Glutamatergic neuron (in vitro differentiated cells): ENCODE data around the gene SLC25A29. TPM values are rescaled to one million over a fixed set of nuclear protein-coding genes. Genes with fewer than 3 reads are reported as not detected.

Experiments
- DNase-seq: peaks from one replicate; pipeline ENCODE4 v3.0.0; 2022
- H3K27ac Mint-ChIP-seq: one replicate; pipeline ENCODE4 v1.8.0; 2020; ENCODE audit warnings: mild to moderate bottlenecking, mixed read lengths, inconsistent platforms; ENCODE audit not compliant: unreplicated experiment
- H3K27me3 Mint-ChIP-seq: one replicate; pipeline ENCODE4 v1.8.0; 2020; ENCODE audit warnings: mild to moderate bottlenecking, moderate library complexity, mixed read lengths, inconsistent platforms; ENCODE audit not compliant: unreplicated experiment
- H3K36me3 Mint-ChIP-seq: one replicate; pipeline ENCODE4 v1.8.0; 2020; ENCODE audit warnings: mild to moderate bottlenecking, mixed read lengths, inconsistent platforms; ENCODE audit not compliant: unreplicated experiment
- H3K4me1 Mint-ChIP-seq: one replicate; pipeline ENCODE4 v1.8.0; 2020; ENCODE audit warnings: mild to moderate bottlenecking, low read depth, mixed read lengths, inconsistent platforms; ENCODE audit not compliant: unreplicated experiment
- H3K4me3 Mint-ChIP-seq: one replicate; pipeline ENCODE4 v1.8.0; 2020; ENCODE audit warnings: mild to moderate bottlenecking, mixed read lengths, inconsistent platforms; ENCODE audit not compliant: unreplicated experiment
- H3K9me3 Mint-ChIP-seq: one replicate; pipeline ENCODE4 v1.8.0; 2020; ENCODE audit warnings: mild to moderate bottlenecking, moderate library complexity, mixed read lengths, inconsistent platforms; ENCODE audit not compliant: unreplicated experiment
- CTCF ChIP-seq: fragments of 200-600 bp; sonication (generic); IDR thresholded peaks from one replicate; pipeline ENCODE4 v1.5.0; 2021; ENCODE audit not compliant: partially characterized antibody, unreplicated experiment
- total RNA-seq: library from RNA; stranded (reverse); fragmentation: NEBNext Ultra II Directional; extraction: Animal tissue kit (Norgen Biotek cat#: 25700); gene quantifications from one replicate; pipeline ENCODE4 v1.2.1, GENCODE V29; 2021; ENCODE audit not compliant: unreplicated experiment

Gene SLC25A29
- total RNA-seq, 1 donor from 2014 or later: 409 TPM

GRCh38 chr14:100275214-100275613 is 31.0 kb downstream of the SLC25A29 start:
- no peaks in the 10 kb centered on the region for H3K36me3 Mint-ChIP-seq
- H3K9me3 Mint-ChIP-seq: peaks cover 3% of the 10 kb centered on the region
- no peaks in the 10 kb centered on the region for H3K27me3 Mint-ChIP-seq
- no peak overlapping the region for H3K27ac Mint-ChIP-seq
- no peak for TF ChIP-seq CTCF
- no peak overlapping the region for H3K4me3 Mint-ChIP-seq
- no peak for DNase-seq
- peaks cover 3% of the 10 kb centered on the region for H3K4me1 Mint-ChIP-seq

GRCh38 chr14:100274250-100274649 is 32.0 kb downstream of the SLC25A29 start:
- no peak for DNase-seq
- H3K4me3 Mint-ChIP-seq: no peak overlapping the region
- peaks cover 3% of the 10 kb centered on the region for H3K4me1 Mint-ChIP-seq
- TF ChIP-seq CTCF: no peak
- H3K27me3 Mint-ChIP-seq: no peaks in the 10 kb centered on the region
- peaks cover 3% of the 10 kb centered on the region for H3K9me3 Mint-ChIP-seq
- H3K36me3 Mint-ChIP-seq: no peaks in the 10 kb centered on the region
- H3K27ac Mint-ChIP-seq: no peak overlapping the region

DNA sequence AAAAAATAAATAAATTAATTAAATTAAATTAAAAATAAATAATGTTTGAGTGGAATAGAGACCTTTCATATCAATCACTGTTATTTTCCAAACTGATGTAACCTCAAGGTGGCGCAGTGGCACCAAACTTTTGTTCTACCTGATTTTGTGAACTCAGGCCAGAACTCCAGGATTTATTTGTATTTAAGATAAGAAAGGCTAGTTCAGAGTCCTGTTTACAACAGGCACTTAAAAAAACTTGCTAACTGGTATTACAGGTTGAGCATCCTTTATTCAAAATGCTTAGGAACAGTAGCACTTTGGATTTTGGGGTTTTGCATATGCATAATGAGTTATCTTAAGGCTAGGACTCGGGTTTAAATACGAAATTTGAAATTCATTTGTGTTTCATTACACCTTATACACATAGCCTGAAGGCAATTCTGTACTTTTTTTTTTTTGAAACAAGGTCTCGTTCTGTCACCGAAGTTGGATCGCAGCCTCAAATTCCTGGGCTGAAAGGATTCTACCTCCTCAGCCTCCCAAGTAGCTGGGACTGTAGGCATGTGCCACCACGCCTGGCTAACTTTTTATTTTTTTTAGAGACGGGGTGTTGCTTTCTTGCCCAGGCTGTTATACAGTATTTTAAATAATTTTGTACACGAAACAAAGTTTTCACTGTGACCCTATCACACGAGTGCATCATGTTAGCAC is 34.9 kb downstream of the SLC25A29 start:
- H3K4me1 Mint-ChIP-seq: peaks cover 3% of the 10 kb centered on the region
- H3K27me3 Mint-ChIP-seq: no peaks in the 10 kb centered on the region
- peaks cover 3% of the 10 kb centered on the region for H3K9me3 Mint-ChIP-seq
- H3K36me3 Mint-ChIP-seq: no peaks in the 10 kb centered on the region
- TF ChIP-seq CTCF: peak; percentile 41
- DNase-seq: no peak
- no peak overlapping the region for H3K27ac Mint-ChIP-seq
- no peak overlapping the region for H3K4me3 Mint-ChIP-seq

- no peak for DNase-seq
- Mint-ChIP-seq H3K27me3 (no peaks in the 10 kb centered on the region), H3K27ac (no peak overlapping the region), H3K4me3 (no peak overlapping the region), H3K9me3 (peaks cover 5% of the 10 kb centered on the region), H3K36me3 (no peaks in the 10 kb centered on the region), H3K4me1 (no peaks in the 10 kb centered on the region)
- TF ChIP-seq CTCF: no peak
These were observed 37.5 kb downstream of the SLC25A29 start for GRCh38 chr14:100268591-100269207.

DNA sequence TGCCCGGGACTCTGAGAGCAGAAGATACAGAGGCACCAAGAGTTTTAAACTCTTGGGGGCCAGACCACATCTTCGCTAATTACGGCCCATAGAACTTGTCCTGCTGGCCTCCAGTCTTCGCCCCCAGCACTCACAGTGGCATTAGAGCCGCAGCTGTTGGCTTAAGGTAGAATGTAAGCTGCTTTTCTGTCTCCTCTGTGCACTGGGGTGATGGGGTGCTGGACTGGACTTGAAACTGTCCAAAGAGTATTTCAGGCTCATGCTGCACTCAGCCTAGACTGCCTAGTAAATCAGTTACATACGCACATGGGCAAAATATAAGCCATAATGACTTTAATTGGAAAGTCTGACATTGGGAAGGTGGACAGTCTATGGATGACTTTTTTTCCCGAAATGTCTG is 38.3 kb downstream of the SLC25A29 start:
- Mint-ChIP-seq H3K9me3 (peaks cover 7% of the 10 kb centered on the region), H3K4me3 (no peak overlapping the region), H3K36me3 (no peaks in the 10 kb centered on the region), H3K27ac (no peak overlapping the region), H3K27me3 (no peaks in the 10 kb centered on the region), H3K4me1 (no peaks in the 10 kb centered on the region)
- no peak for DNase-seq
- no peak for TF ChIP-seq CTCF
